ENCODE measurements around the gene CDKL1.
A peak's percentile ranks its signal among the peaks of the same experiment; 100 is the strongest.

Gene CDKL1

DNA sequence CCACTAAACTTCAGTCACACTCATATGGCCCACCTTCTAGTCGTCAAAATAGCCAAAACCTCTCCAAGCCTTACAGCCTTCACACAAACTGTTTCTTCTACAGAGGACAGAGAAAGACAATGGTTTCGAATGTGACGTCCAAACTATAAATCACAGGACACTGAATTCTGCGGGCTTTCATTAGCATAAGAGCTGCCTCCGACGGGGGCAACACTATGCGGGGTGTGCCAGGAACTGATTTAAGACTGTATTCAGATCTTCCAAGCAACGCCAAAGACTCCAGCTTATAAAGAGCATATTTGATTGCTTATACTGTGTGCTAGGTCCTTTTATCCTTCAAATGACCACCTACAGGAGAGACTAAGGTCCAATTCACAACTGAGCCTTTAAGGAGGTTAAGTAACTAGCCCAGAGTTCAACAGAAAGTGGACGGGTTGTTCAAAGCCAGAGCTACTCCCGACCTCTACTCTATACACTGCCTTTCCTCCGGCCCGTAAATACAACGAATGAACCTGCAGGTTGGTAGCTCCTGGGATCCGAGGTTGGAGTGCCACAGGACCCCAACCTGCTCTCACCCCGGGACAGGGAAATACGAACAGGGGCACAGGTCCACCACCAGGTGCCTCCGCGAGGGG lies 85.2 kb downstream of the CDKL1 start:
- H3K56ac ChIP-seq (ENCODE audit: low read length) = peak overlapping the region; percentile 91
- no peak overlapping the region for H2AK5ac ChIP-seq (ENCODE audit: low read length)
- H3K27ac ChIP-seq (ENCODE audit: low read depth, low read length) = no peak overlapping the region
- no peak overlapping the region for H4K5ac ChIP-seq (ENCODE audit: low read length)
- H3K79me1 ChIP-seq (ENCODE audit: low read length) = no peaks in the 10 kb centered on the region
- no peak overlapping the region for H2BK120ac ChIP-seq (ENCODE audit: low read depth, low read length)
- peak overlapping the region; percentile 90 for H3K9ac ChIP-seq (ENCODE audit: low read length)
- no peak overlapping the region for H4K8ac ChIP-seq (ENCODE audit: low read depth, low read length)
- no peaks in the 10 kb centered on the region for H3K36me3 ChIP-seq (ENCODE audit: control insufficient read depth, insufficient read depth, low read length)
- H2BK15ac ChIP-seq (replicated peaks; ENCODE audit: low read depth) = no peak overlapping the region
- peaks cover 3% of the 10 kb centered on the region for H3K4me1 ChIP-seq (ENCODE audit: control insufficient read depth, low read depth, low read length)
- H3K18ac ChIP-seq (ENCODE audit: low read length) = no peak overlapping the region
- no peaks in the 10 kb centered on the region for H3K79me2 ChIP-seq (ENCODE audit: control insufficient read depth, insufficient read depth, low read length)
- H3K27me3 ChIP-seq (ENCODE audit: insufficient read depth, low read length, poor library complexity) = no peaks in the 10 kb centered on the region
- no peak overlapping the region for H2BK5ac ChIP-seq (ENCODE audit: low read length)
- WGBS (ENCODE audit: extremely low coverage, insufficient coverage, low lambda C conversion rate) = no CpG with 5 or more reads among the region's 18 CpGs
- no peak overlapping the region for H3K23ac ChIP-seq (ENCODE audit: low read length)
- DNase-seq = peak; percentile 6
- peak overlapping the region; percentile 98 for H3K4me2 ChIP-seq (ENCODE audit: low read length)
- peak overlapping the region; percentile 91 for H3K4me3 ChIP-seq (ENCODE audit: low read length)
- H3K4ac ChIP-seq (ENCODE audit: low read depth, low read length) = no peak overlapping the region

DNA sequence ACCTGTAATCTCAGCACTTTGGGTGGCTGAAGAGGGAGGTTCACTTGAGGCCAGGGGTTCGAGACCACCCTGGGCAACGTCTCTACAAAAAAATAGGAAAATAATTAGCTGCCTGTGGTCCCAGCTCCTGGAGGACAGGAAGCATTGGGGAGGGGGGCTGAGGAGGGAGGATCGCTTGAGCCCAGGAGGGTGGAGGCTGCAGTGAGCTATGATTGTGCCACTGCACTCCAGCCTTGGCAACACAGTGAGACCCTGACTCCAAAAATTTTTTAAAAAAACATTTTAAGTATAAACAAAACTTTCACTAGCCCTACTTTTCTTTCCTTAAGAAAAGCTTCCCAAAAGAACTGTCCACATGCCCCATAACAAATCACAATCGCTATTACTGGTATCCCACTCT lies 86.2 kb downstream of the CDKL1 start:
- Histone ChIP-seq H3K56ac (ENCODE audit: low read length) (no peak overlapping the region), H3K79me2 (ENCODE audit: control insufficient read depth, insufficient read depth, low read length) (no peaks in the 10 kb centered on the region), H3K4me2 (ENCODE audit: low read length) (no peak overlapping the region), H4K5ac (ENCODE audit: low read length) (no peak overlapping the region), H4K8ac (ENCODE audit: low read depth, low read length) (no peak overlapping the region), H3K27me3 (ENCODE audit: insufficient read depth, low read length, poor library complexity) (no peaks in the 10 kb centered on the region), H3K4ac (ENCODE audit: low read depth, low read length) (no peak overlapping the region), H3K9ac (ENCODE audit: low read length) (no peak overlapping the region), H3K36me3 (ENCODE audit: control insufficient read depth, insufficient read depth, low read length) (no peaks in the 10 kb centered on the region), H3K4me1 (ENCODE audit: control insufficient read depth, low read depth, low read length) (peaks cover 3% of the 10 kb centered on the region), H3K79me1 (ENCODE audit: low read length) (no peaks in the 10 kb centered on the region), H2BK15ac (replicated peaks; ENCODE audit: low read depth) (no peak overlapping the region), H3K18ac (ENCODE audit: low read length) (no peak overlapping the region), H2AK5ac (ENCODE audit: low read length) (no peak overlapping the region), H3K4me3 (ENCODE audit: low read length) (no peak overlapping the region), H2BK120ac (ENCODE audit: low read depth, low read length) (no peak overlapping the region), H3K27ac (ENCODE audit: low read depth, low read length) (no peak overlapping the region), H2BK5ac (ENCODE audit: low read length) (no peak overlapping the region), H3K23ac (ENCODE audit: low read length) (no peak overlapping the region)
- WGBS (ENCODE audit: extremely low coverage, insufficient coverage, low lambda C conversion rate) = no CpG with 5 or more reads among the region's 4 CpGs
- DNase-seq = no peak

DNA sequence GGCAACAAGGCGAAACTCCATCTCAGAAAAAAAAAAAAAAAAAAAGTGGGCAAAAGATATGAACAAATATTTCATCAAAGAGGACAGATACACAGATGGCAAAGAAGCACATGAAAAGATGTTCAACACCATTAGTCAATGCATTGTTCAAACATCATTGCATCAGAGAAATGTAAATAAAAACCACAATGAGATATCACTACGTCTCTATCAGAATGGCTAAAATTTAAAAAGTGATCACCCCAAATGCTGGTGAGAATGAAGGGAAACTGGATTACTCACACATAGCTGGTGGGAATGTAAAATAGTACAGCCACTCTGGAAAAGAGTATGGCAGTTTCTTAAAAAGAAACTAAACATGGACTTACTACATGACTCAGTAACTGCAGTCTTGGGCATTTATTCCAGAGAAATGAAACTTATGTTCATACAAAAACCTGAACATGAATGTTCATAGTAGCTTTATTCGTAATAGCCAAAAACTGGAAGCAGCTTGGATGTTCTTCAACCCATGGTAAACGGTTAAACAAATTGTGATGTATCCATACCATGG lies 88.2 kb downstream of the CDKL1 start:
- Histone ChIP-seq H3K9ac (ENCODE audit: low read length) (no peak overlapping the region), H4K8ac (ENCODE audit: low read depth, low read length) (no peak overlapping the region), H3K23ac (ENCODE audit: low read length) (no peak overlapping the region), H4K5ac (ENCODE audit: low read length) (no peak overlapping the region), H2BK5ac (ENCODE audit: low read length) (no peak overlapping the region), H3K27ac (ENCODE audit: low read depth, low read length) (no peak overlapping the region), H3K4ac (ENCODE audit: low read depth, low read length) (no peak overlapping the region), H2AK5ac (ENCODE audit: low read length) (no peak overlapping the region), H3K36me3 (ENCODE audit: control insufficient read depth, insufficient read depth, low read length) (no peaks in the 10 kb centered on the region), H3K18ac (ENCODE audit: low read length) (no peak overlapping the region), H2BK15ac (replicated peaks; ENCODE audit: low read depth) (no peak overlapping the region), H2BK120ac (ENCODE audit: low read depth, low read length) (no peak overlapping the region), H3K56ac (ENCODE audit: low read length) (no peak overlapping the region), H3K4me2 (ENCODE audit: low read length) (no peak overlapping the region), H3K4me1 (ENCODE audit: control insufficient read depth, low read depth, low read length) (peaks cover 3% of the 10 kb centered on the region), H3K27me3 (ENCODE audit: insufficient read depth, low read length, poor library complexity) (no peaks in the 10 kb centered on the region), H3K4me3 (ENCODE audit: low read length) (no peak overlapping the region), H3K79me1 (ENCODE audit: low read length) (peaks cover 2% of the 10 kb centered on the region), H3K79me2 (ENCODE audit: control insufficient read depth, insufficient read depth, low read length) (no peaks in the 10 kb centered on the region)
- DNase-seq = no peak
- WGBS (ENCODE audit: extremely low coverage, insufficient coverage, low lambda C conversion rate) = no CpG with 5 or more reads among the region's 4 CpGs

DNA sequence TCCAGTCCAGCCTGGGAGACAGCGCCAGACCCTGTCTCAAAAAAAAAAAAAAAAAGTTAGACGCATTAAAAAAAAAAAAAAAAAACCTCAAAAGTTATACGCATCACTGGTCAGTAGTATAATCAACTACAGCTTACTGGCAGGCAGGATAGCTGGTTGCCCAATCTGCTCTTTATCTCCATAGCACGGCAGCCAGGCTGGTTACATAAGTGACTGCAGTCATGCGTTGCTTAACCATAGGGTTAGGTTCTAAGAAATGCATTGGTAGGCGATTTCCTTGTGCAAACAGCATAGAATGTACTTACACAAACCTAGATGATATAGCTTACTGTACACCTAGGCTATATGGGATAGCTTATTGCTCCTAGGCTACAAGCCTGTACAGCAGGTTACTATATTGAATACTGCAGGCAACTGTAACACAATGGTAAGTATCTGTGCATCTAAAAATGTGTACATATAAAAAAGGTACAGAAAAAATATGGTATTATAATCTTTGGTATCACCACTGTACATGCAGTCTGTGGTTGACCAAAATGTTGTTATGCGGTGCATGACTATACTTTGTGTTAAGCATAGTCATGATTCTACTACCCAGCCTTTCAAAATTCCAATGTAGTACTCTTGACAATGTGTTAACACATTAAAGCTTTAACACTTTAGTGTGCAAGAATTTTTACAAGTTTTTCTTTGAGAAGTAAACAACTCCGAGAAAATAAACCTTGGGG lies 92.8 kb downstream of the CDKL1 start:
- no peak overlapping the region for H2BK15ac ChIP-seq (replicated peaks; ENCODE audit: low read depth)
- H3K4me1 ChIP-seq (ENCODE audit: control insufficient read depth, low read depth, low read length) = no peaks in the 10 kb centered on the region
- peaks cover 2% of the 10 kb centered on the region for H3K79me1 ChIP-seq (ENCODE audit: low read length)
- H3K27me3 ChIP-seq (ENCODE audit: insufficient read depth, low read length, poor library complexity) = no peaks in the 10 kb centered on the region
- H3K4me3 ChIP-seq (ENCODE audit: low read length) = no peak overlapping the region
- no peaks in the 10 kb centered on the region for H3K79me2 ChIP-seq (ENCODE audit: control insufficient read depth, insufficient read depth, low read length)
- no peak overlapping the region for H2BK120ac ChIP-seq (ENCODE audit: low read depth, low read length)
- H4K8ac ChIP-seq (ENCODE audit: low read depth, low read length) = no peak overlapping the region
- H3K56ac ChIP-seq (ENCODE audit: low read length) = no peak overlapping the region
- H3K18ac ChIP-seq (ENCODE audit: low read length) = no peak overlapping the region
- H2AK5ac ChIP-seq (ENCODE audit: low read length) = no peak overlapping the region
- H3K27ac ChIP-seq (ENCODE audit: low read depth, low read length) = no peak overlapping the region
- H3K9ac ChIP-seq (ENCODE audit: low read length) = no peak overlapping the region
- no peak overlapping the region for H3K4me2 ChIP-seq (ENCODE audit: low read length)
- WGBS (ENCODE audit: extremely low coverage, insufficient coverage, low lambda C conversion rate) = no CpG with 5 or more reads among the region's 8 CpGs
- no peaks in the 10 kb centered on the region for H3K36me3 ChIP-seq (ENCODE audit: control insufficient read depth, insufficient read depth, low read length)
- no peak overlapping the region for H4K5ac ChIP-seq (ENCODE audit: low read length)
- no peak for DNase-seq
- no peak overlapping the region for H3K23ac ChIP-seq (ENCODE audit: low read length)
- H2BK5ac ChIP-seq (ENCODE audit: low read length) = no peak overlapping the region
- H3K4ac ChIP-seq (ENCODE audit: low read depth, low read length) = no peak overlapping the region

DNA sequence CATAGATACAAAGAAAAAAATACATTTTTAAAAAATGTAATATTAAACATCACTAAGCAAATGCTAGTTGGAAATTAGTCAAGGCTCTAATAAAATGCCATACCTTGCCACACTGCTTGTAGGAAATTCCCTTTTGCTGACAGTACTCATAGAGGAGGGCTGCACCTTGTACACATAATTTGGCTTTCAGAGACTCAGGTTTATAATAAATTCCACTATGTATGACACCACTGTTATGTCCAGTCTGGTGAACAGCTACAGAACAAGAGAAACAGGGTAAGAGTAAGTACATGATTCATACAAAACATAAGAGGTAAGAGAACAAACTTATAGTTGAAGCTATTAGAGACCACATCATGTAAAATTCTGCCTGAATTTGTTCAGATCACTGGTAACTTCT lies 94.8 kb downstream of the CDKL1 start:
- no peak overlapping the region for H3K4me3 ChIP-seq (ENCODE audit: low read length)
- no peak overlapping the region for H3K4me2 ChIP-seq (ENCODE audit: low read length)
- no peaks in the 10 kb centered on the region for H3K27me3 ChIP-seq (ENCODE audit: insufficient read depth, low read length, poor library complexity)
- H2BK5ac ChIP-seq (ENCODE audit: low read length) = no peak overlapping the region
- H4K8ac ChIP-seq (ENCODE audit: low read depth, low read length) = no peak overlapping the region
- no peaks in the 10 kb centered on the region for H3K79me2 ChIP-seq (ENCODE audit: control insufficient read depth, insufficient read depth, low read length)
- H4K5ac ChIP-seq (ENCODE audit: low read length) = no peak overlapping the region
- no peak overlapping the region for H3K56ac ChIP-seq (ENCODE audit: low read length)
- no peak overlapping the region for H3K18ac ChIP-seq (ENCODE audit: low read length)
- H3K4me1 ChIP-seq (ENCODE audit: control insufficient read depth, low read depth, low read length) = no peaks in the 10 kb centered on the region
- H2BK15ac ChIP-seq (replicated peaks; ENCODE audit: low read depth) = no peak overlapping the region
- H2AK5ac ChIP-seq (ENCODE audit: low read length) = no peak overlapping the region
- no peaks in the 10 kb centered on the region for H3K36me3 ChIP-seq (ENCODE audit: control insufficient read depth, insufficient read depth, low read length)
- H3K4ac ChIP-seq (ENCODE audit: low read depth, low read length) = no peak overlapping the region
- no peak for DNase-seq
- no peak overlapping the region for H3K27ac ChIP-seq (ENCODE audit: low read depth, low read length)
- H2BK120ac ChIP-seq (ENCODE audit: low read depth, low read length) = no peak overlapping the region
- no peak overlapping the region for H3K9ac ChIP-seq (ENCODE audit: low read length)
- no peak overlapping the region for H3K23ac ChIP-seq (ENCODE audit: low read length)
- H3K79me1 ChIP-seq (ENCODE audit: low read length) = peaks cover 2% of the 10 kb centered on the region
